HUES64 (cell line): ENCODE measurements around the gene RBM20.

Source experiments
- H3K27ac ChIP-seq: 2 replicates; pipeline ENCODE4 v1.7.0; 2013; ENCODE audit warnings: low read depth, low read length, inconsistent platforms
- H3K27me3 ChIP-seq: 2 replicates; pipeline ENCODE4 v1.6.1; 2013; ENCODE audit warnings: mild to moderate bottlenecking, low read length; ENCODE audit not compliant: insufficient read depth
- H3K36me3 ChIP-seq: 2 replicates; pipeline ENCODE4 v1.6.1; 2013; ENCODE audit warnings: mild to moderate bottlenecking, low read length; ENCODE audit not compliant: insufficient read depth
- H3K4me1 ChIP-seq: 2 replicates; pipeline ENCODE4 v1.6.1; 2013; ENCODE audit warnings: mild to moderate bottlenecking, low read length, moderate library complexity; ENCODE audit not compliant: insufficient read depth
- H3K4me3 ChIP-seq: 2 replicates; pipeline ENCODE4 v1.5.1; 2013; ENCODE audit warnings: mild to moderate bottlenecking, low read length, moderate library complexity
- H3K9ac ChIP-seq: 2 replicates; pipeline ENCODE4 v1.6.1; 2013; ENCODE audit warnings: mild to moderate bottlenecking, low read depth, low read length
- H3K9me3 ChIP-seq: 2 replicates; pipeline ENCODE4 v1.6.1; 2013; ENCODE audit warnings: low read depth, low read length; ENCODE audit not compliant: insufficient read depth
- WGBS: fragments of 150-250, 120-280 bp; methylation state at CpG from one replicate; pipeline ENCODE4 v1.1.7; 2013; ENCODE audit warnings: missing lambda C conversion rate; 5-methylcytosine and 5-hydroxymethylcytosine counted together

RBM20 gene

GRCh38 chr10:110833941-110834628, 189.9 kb downstream of the RBM20 start:
- Histone ChIP-seq H3K27me3 (no peaks in the 10 kb centered on the region), H3K4me3 (no peak overlapping the region), H3K36me3 (no peaks in the 10 kb centered on the region), H3K4me1 (peaks cover 12% of the 10 kb centered on the region; the same call in 1 of the 2 replicates), H3K27ac (no peak overlapping the region), H3K9ac (no peak overlapping the region), H3K9me3 (no peaks in the 10 kb centered on the region)
- 91% methylated on average over 14 of the region's 14 CpGs for WGBS

DNA sequence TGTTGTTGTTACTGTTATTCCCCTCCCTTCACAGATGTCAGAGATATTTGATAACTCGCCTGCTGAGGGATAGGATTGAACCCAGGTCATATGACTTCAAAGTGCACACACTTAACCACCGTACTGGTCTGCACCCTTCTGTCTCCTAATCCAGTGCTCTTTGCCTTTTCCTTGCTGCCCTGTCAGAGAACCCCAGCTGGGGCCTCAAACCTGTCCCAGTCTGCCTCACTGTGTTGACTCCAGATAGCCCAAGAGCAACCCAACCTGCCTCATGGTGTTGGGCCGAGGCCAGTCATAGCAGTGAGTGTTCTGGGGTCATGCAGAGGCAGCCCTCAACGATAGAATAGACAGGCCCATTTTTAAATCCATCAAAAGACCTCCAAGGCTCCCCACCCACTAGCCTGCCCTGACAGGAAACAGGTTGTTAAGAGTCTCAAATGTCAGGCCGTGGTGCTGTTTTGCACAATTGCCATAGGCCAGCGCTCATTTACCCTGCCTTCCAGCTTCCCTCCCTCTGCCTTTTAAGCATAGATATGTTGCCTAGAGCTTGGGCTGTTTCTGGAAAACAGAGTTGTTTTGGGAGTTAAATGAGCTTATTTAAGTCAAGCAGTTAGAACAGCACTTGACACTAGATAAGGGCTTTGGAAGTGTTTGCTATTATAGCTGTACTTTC, 190.6 kb downstream of the RBM20 start:
- 68% methylated on average over 6 of the region's 6 CpGs for WGBS
- no peak overlapping the region for H3K27ac ChIP-seq
- H3K4me3 ChIP-seq = no peak overlapping the region
- H3K4me1 ChIP-seq = peaks cover 12% of the 10 kb centered on the region; the same call in 1 of the 2 replicates
- no peaks in the 10 kb centered on the region for H3K36me3 ChIP-seq
- no peak overlapping the region for H3K9ac ChIP-seq
- no peaks in the 10 kb centered on the region for H3K9me3 ChIP-seq
- no peaks in the 10 kb centered on the region for H3K27me3 ChIP-seq

- 89% methylated on average over 7 of the region's 7 CpGs for WGBS
- Histone ChIP-seq H3K27me3 (no peaks in the 10 kb centered on the region), H3K4me1 (peaks cover 12% of the 10 kb centered on the region; the same call in 1 of the 2 replicates), H3K9ac (no peak overlapping the region), H3K36me3 (no peaks in the 10 kb centered on the region), H3K27ac (no peak overlapping the region), H3K9me3 (no peaks in the 10 kb centered on the region), H3K4me3 (no peak overlapping the region)
Observed at GRCh38 chr10:110835841-110836240, 191.7 kb downstream of the RBM20 start.

DNA sequence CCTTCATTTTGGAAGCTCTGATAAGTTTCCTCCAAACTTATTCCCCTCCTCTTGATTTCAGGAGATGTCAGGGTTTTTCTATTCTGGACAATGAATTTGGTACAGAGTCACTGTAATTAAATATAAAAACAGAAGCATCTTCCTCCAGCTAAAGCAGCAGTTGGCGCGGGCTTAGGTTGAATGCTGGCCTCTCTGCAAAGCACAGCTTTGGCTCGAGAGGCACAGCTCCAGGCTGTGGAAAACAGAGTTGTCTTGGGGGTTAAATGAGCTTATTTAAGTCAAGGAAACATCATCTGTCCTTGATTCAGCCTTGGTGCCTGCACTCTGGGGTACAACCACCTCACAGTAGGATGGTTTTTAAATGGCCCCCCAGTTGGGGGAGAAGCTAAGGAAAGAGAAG, 192.6 kb downstream of the RBM20 start:
- no peaks in the 10 kb centered on the region for H3K9me3 ChIP-seq
- no peaks in the 10 kb centered on the region for H3K27me3 ChIP-seq
- H3K4me3 ChIP-seq = no peak overlapping the region
- 97% methylated on average over 3 of the region's 3 CpGs for WGBS
- no peak overlapping the region for H3K9ac ChIP-seq
- H3K4me1 ChIP-seq = peaks cover 12% of the 10 kb centered on the region; the same call in 1 of the 2 replicates
- H3K36me3 ChIP-seq = no peaks in the 10 kb centered on the region
- no peak overlapping the region for H3K27ac ChIP-seq

DNA sequence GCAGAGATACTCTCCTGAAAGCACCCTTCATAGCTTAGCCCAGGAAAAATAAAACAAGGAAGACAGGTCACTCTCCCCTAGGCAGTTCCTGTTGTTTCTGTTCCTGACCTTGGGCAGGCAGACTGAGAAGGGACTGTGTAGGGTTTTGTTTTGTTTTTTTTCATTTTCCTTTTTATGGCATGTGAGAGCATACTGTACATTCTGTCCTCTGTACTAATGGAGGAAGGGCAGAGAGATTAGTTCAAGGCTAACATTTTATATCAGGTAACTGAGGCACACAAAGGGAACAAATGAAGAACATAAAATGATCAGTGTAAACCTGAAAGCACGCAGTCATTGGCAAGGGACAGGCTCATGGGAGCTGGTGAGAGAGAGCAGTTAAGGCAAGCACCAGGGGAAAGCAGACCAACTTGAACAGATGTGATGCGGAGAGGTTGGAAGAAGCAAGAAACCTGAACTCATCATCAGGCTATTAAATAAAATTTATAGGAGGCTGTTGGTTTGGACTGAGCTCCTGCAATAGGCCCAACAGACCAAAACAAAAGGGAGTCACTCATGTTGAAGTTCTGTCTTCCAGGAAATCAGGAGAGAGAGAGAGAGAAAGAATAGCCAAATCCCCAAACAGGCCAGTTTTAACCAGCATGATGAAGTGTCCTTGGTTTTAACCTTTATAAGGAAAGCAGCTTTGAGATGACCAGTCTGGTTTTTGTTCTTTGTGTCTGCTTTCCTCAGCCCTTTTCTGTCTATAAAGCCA, 193.5 kb downstream of the RBM20 start:
- Histone ChIP-seq H3K4me3 (no peak overlapping the region), H3K4me1 (peaks cover 12% of the 10 kb centered on the region; the same call in 1 of the 2 replicates), H3K9me3 (no peaks in the 10 kb centered on the region), H3K36me3 (no peaks in the 10 kb centered on the region), H3K27me3 (no peaks in the 10 kb centered on the region), H3K9ac (no peak overlapping the region), H3K27ac (no peak overlapping the region)
- WGBS = over 99% methylated on average over 2 of the region's 2 CpGs

- Histone ChIP-seq H3K9me3 (no peaks in the 10 kb centered on the region), H3K36me3 (no peaks in the 10 kb centered on the region), H3K27me3 (no peaks in the 10 kb centered on the region), H3K4me1 (0 out of 2 replicates have a peak, but pooled peaks cover 4% of the 10 kb centered on the region), H3K27ac (no peak overlapping the region), H3K4me3 (no peak overlapping the region), H3K9ac (no peak overlapping the region)
- 84% methylated on average over 5 of the region's 5 CpGs for WGBS
Observed at GRCh38 chr10:110840225-110840922, 196.2 kb downstream of the RBM20 start.

DNA sequence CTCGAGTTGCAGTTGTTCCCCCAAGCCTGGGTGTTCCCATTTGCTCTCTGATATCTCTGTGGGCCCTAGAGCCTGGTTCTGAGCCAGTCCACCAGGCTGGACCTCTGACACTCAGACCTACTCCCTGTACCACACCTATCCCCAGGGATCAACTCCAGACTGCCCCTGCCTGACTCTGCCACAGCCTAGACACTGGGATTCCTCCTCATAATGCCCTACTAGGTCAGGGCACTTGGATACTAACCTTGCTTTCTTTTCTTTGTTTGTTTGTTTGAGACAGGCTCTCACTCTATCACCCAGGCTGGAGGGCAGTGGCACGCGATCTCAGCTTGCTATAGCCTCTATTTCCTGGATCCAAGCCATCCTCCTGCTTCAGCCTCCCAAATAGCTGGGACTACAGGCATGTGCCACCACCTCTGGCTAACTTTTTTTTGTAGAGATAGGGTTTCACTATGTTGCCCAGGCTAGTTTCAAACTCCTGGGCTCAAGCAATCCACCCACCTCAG, 196.8 kb downstream of the RBM20 start:
- no peak overlapping the region for H3K27ac ChIP-seq
- no peak overlapping the region for H3K4me3 ChIP-seq
- H3K9ac ChIP-seq = no peak overlapping the region
- no peaks in the 10 kb centered on the region for H3K36me3 ChIP-seq
- no peaks in the 10 kb centered on the region for H3K4me1 ChIP-seq
- WGBS = over 99% methylated on average over 3 of the region's 3 CpGs
- H3K27me3 ChIP-seq = no peaks in the 10 kb centered on the region
- H3K9me3 ChIP-seq = no peaks in the 10 kb centered on the region

- Histone ChIP-seq H3K4me1 (no peaks in the 10 kb centered on the region), H3K27me3 (no peaks in the 10 kb centered on the region), H3K9ac (no peak overlapping the region), H3K36me3 (no peaks in the 10 kb centered on the region), H3K4me3 (no peak overlapping the region), H3K27ac (no peak overlapping the region), H3K9me3 (no peaks in the 10 kb centered on the region)
- 81% methylated on average over 9 of the region's 9 CpGs for WGBS
Observed at GRCh38 chr10:110841767-110842267, 197.7 kb downstream of the RBM20 start.

DNA sequence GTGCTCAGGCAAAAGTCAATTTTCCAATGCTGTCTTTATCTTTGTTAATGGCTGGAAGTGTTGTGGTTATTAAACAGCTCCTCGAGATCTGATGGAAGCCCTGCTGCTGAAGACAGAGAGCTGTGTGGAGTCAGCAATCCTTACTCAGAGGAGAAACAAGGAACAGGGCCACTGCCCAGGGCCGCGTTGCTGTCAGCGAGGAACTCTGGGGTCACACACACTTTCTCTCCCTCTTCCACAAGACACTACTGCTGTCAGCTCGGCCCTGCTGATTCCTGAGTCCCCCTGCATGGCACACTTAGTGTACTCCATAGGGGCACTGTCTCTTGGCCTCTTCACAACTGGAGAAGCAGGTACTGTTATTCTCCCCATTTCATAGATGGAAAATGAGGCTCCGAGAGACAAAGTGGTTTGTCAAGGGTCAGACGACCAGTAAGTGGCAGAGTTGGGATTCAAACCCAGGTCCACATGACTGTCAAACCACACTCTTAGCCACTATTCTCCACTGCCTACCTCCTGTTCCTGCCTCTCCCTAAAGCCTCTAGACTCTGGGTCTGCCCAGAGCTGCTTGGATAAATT, 198.3 kb downstream of the RBM20 start:
- no peaks in the 10 kb centered on the region for H3K9me3 ChIP-seq
- no peaks in the 10 kb centered on the region for H3K36me3 ChIP-seq
- no peaks in the 10 kb centered on the region for H3K4me1 ChIP-seq
- WGBS = 75% methylated on average over 7 of the region's 7 CpGs
- H3K27ac ChIP-seq = no peak overlapping the region
- H3K27me3 ChIP-seq = no peaks in the 10 kb centered on the region
- H3K4me3 ChIP-seq = no peak overlapping the region
- H3K9ac ChIP-seq = no peak overlapping the region

DNA sequence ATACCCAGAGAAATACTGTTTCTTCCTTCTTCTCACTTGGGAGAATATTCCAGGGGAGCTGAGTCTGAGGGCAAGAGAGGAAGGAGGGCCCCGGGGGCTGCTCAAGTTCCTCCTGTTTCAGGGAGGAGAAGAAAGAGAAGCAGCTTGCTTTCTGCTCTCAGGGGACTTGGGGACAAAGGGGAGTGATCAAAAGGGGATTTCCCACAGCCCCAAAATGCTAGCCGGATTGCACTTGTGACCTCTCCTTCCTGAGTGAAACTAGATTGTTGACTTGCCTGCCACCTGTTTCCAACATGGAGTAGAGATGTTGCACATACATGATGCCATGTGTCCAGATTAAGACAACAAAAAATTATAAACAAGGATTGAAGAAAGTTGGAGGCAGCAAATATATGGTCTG, 198.9 kb downstream of the RBM20 start:
- Histone ChIP-seq H3K4me1 (no peaks in the 10 kb centered on the region), H3K9me3 (no peaks in the 10 kb centered on the region), H3K27me3 (no peaks in the 10 kb centered on the region), H3K36me3 (no peaks in the 10 kb centered on the region), H3K27ac (no peak overlapping the region), H3K4me3 (no peak overlapping the region), H3K9ac (no peak overlapping the region)
- 88% methylated on average over 2 of the region's 2 CpGs for WGBS
